ENCODE results near the gene ALDH4A1. TPM values are rescaled to one million over a fixed set of nuclear protein-coding genes. Genes with fewer than 3 reads are reported as not detected.

ALDH4A1 gene
- total RNA-seq, 1 experiment from 2014 or later: 18.1 TPM

- BruUV-seq (replicated peaks): no TSS peak
- CTCF ChIA-PET: no interaction called here
Observed at GRCh38 chr1:18881164-18881563, 21.2 kb downstream of the ALDH4A1 start.

GRCh38 chr1:18880585-18880984, 21.8 kb downstream of the ALDH4A1 start:
- ChIA-PET CTCF (no interaction called here), POLR2A (ENCODE audit: unreplicated experiment) (no interaction called here)
- Histone ChIP-seq H4K20me1 (ENCODE audit: low read length) (no peaks in the 10 kb centered on the region), H3K9ac (ENCODE audit: low read length) (no peak overlapping the region), H2AFZ (ENCODE audit: low read length) (no peak overlapping the region), H3K79me2 (ENCODE audit: low read length) (no peaks in the 10 kb centered on the region), H3K4me1 (ENCODE audit: insufficient read depth, low read length) (no peaks in the 10 kb centered on the region), H3K9me3 (ENCODE audit: low read length) (no peaks in the 10 kb centered on the region), H3K27ac (ENCODE audit: low read length) (no peak overlapping the region), H3K27me3 (ENCODE audit: low read length) (no peaks in the 10 kb centered on the region), H3F3A (ENCODE audit: low read length, unreplicated experiment) (no peaks in the 10 kb centered on the region), H3K4me3 (ENCODE audit: low read length) (no peak overlapping the region), H3K9me2 (replicated peaks; ENCODE audit: low read length) (no peaks in the 10 kb centered on the region), H3K4me2 (ENCODE audit: low read length) (no peak overlapping the region), H3K36me3 (ENCODE audit: low read depth, low read length) (no peaks in the 10 kb centered on the region)
- no peak for ATAC-seq
- no peak for DNase-seq
- intact Hi-C loops (cut with micrococcal nuclease): no loop called here
- no TSS peak for BruUV-seq (replicated peaks)
- TF ChIP-seq EZH2 (IDR thresholded peaks at IDR 0.05; ENCODE audit: low read length, unreplicated experiment) (no peak), EZH2phosphoT487 (IDR thresholded peaks at IDR 0.05; ENCODE audit: borderline replicate concordance, low read length) (no peak), CTCF (conservative IDR thresholded peaks at IDR 0.05; ENCODE audit: low read depth, low read length) (no peak)

More at GRCh38 chr1:18881164-18881563, 21.2 kb downstream of the ALDH4A1 start:
- no peak overlapping the region for H3K9ac ChIP-seq (ENCODE audit: low read length)
- H3K9me3 ChIP-seq (ENCODE audit: low read length): no peaks in the 10 kb centered on the region
- H3F3A ChIP-seq (ENCODE audit: low read length, unreplicated experiment): no peaks in the 10 kb centered on the region
- no peaks in the 10 kb centered on the region for H4K20me1 ChIP-seq (ENCODE audit: low read length)
- H3K4me1 ChIP-seq (ENCODE audit: insufficient read depth, low read length): no peaks in the 10 kb centered on the region
- no peak for DNase-seq
- no peak overlapping the region for H3K27ac ChIP-seq (ENCODE audit: low read length)
- ATAC-seq: no peak
- no peak for TF ChIP-seq EZH2phosphoT487 (IDR thresholded peaks at IDR 0.05; ENCODE audit: borderline replicate concordance, low read length)
- TF ChIP-seq CTCF (conservative IDR thresholded peaks at IDR 0.05; ENCODE audit: low read depth, low read length): no peak
- TF ChIP-seq EZH2 (IDR thresholded peaks at IDR 0.05; ENCODE audit: low read length, unreplicated experiment): no peak
- no peaks in the 10 kb centered on the region for H3K9me2 ChIP-seq (replicated peaks; ENCODE audit: low read length)
- intact Hi-C loops (cut with micrococcal nuclease): no loop called here
- no peak overlapping the region for H2AFZ ChIP-seq (ENCODE audit: low read length)
- no peak overlapping the region for H3K4me3 ChIP-seq (ENCODE audit: low read length)
- H3K4me2 ChIP-seq (ENCODE audit: low read length): no peak overlapping the region
- no peaks in the 10 kb centered on the region for H3K36me3 ChIP-seq (ENCODE audit: low read depth, low read length)
- H3K27me3 ChIP-seq (ENCODE audit: low read length): no peaks in the 10 kb centered on the region
- POLR2A ChIA-PET (ENCODE audit: unreplicated experiment): no interaction called here
- no peaks in the 10 kb centered on the region for H3K79me2 ChIP-seq (ENCODE audit: low read length)

- Histone ChIP-seq H3K4me2 (ENCODE audit: low read length) (no peak overlapping the region), H3K9me2 (replicated peaks; ENCODE audit: low read length) (no peaks in the 10 kb centered on the region), H3K9ac (ENCODE audit: low read length) (no peak overlapping the region), H4K20me1 (ENCODE audit: low read length) (no peaks in the 10 kb centered on the region), H3K36me3 (ENCODE audit: low read depth, low read length) (no peaks in the 10 kb centered on the region), H3K79me2 (ENCODE audit: low read length) (no peaks in the 10 kb centered on the region), H3K27me3 (ENCODE audit: low read length) (no peaks in the 10 kb centered on the region), H3K27ac (ENCODE audit: low read length) (no peak overlapping the region), H3F3A (ENCODE audit: low read length, unreplicated experiment) (no peaks in the 10 kb centered on the region), H3K4me1 (ENCODE audit: insufficient read depth, low read length) (no peaks in the 10 kb centered on the region), H3K4me3 (ENCODE audit: low read length) (no peak overlapping the region), H2AFZ (ENCODE audit: low read length) (no peak overlapping the region), H3K9me3 (ENCODE audit: low read length) (no peaks in the 10 kb centered on the region)
- no peak for TF ChIP-seq CTCF (conservative IDR thresholded peaks at IDR 0.05; ENCODE audit: low read depth, low read length)
- TF ChIP-seq EZH2 (IDR thresholded peaks at IDR 0.05; ENCODE audit: low read length, unreplicated experiment): no peak
- no peak for TF ChIP-seq EZH2phosphoT487 (IDR thresholded peaks at IDR 0.05; ENCODE audit: borderline replicate concordance, low read length)
- BruUV-seq (replicated peaks): no TSS peak
- CTCF ChIA-PET: no interaction called here
- intact Hi-C loops (cut with micrococcal nuclease): no loop called here
- no peak for ATAC-seq
- POLR2A ChIA-PET (ENCODE audit: unreplicated experiment): interaction anchor here (0.6 kb wide), 1 partner anchor 1932 kb away, joined by 3 read pairs; no protein-coding TSS in a partner anchor
- no peak for DNase-seq
Observed at GRCh38 chr1:18879791-18880309, 22.5 kb downstream of the ALDH4A1 start.
